Measurements from ENCODE around the gene SCYGR8.

The SCYGR8 gene

GRCh38 chr2:227745594-227745993 lies at the start of gene SCYGR8:
TSS of gene SCYGR8 (plus strand) at chr2:227745894. CDS start at chr2:227745894, 0 bp downstream.
- TF ChIP-seq LEF1 (IDR thresholded peaks at IDR 0.05; ENCODE audit: borderline replicate concordance) (no peak), PKNOX1 (IDR thresholded peaks at IDR 0.05) (no peak), ELF4 (IDR thresholded peaks at IDR 0.05) (no peak), L3MBTL2 (conservative IDR thresholded peaks at IDR 0.05) (no peak), SP1 (IDR thresholded peaks at IDR 0.05) (no peak), ARNT (IDR thresholded peaks at IDR 0.05) (no peak), ZNF384 (IDR thresholded peaks at IDR 0.05) (no peak), HDGF (IDR thresholded peaks at IDR 0.05; ENCODE audit: borderline replicate concordance) (no peak), TARDBP (IDR thresholded peaks at IDR 0.05) (no peak), FOXK2 (IDR thresholded peaks at IDR 0.05) (no peak), FOXM1 (IDR thresholded peaks at IDR 0.05; ENCODE audit: borderline replicate concordance) (no peak), NFRKB (IDR thresholded peaks at IDR 0.05) (no peak), SUZ12 (IDR thresholded peaks at IDR 0.05) (no peak), FOXA1 (IDR thresholded peaks at IDR 0.05) (no peak)
- ChIA-PET CTCF (interaction anchor here (0.6 kb wide), 1 partner anchor 261 kb away, joined by 4 read pairs; no protein-coding TSS in a partner anchor), POLR2A (no interaction called here)
- DNase-seq (ENCODE audit: extremely low spot score) = no peak

- no peak for DNase-seq (ENCODE audit: extremely low spot score)
- no peak for TF ChIP-seq ZNF384 (IDR thresholded peaks at IDR 0.05)
- no peak for TF ChIP-seq FOXA1 (IDR thresholded peaks at IDR 0.05)
- no peak for TF ChIP-seq L3MBTL2 (conservative IDR thresholded peaks at IDR 0.05)
- TF ChIP-seq SP1 (IDR thresholded peaks at IDR 0.05) = no peak
- TF ChIP-seq FOXM1 (IDR thresholded peaks at IDR 0.05; ENCODE audit: borderline replicate concordance) = no peak
- no peak for TF ChIP-seq BHLHE40 (IDR thresholded peaks at IDR 0.05; ENCODE audit: borderline replicate concordance)
- TF ChIP-seq SUZ12 (IDR thresholded peaks at IDR 0.05) = no peak
- no peak for TF ChIP-seq HDGF (IDR thresholded peaks at IDR 0.05; ENCODE audit: borderline replicate concordance)
- TF ChIP-seq NFRKB (IDR thresholded peaks at IDR 0.05) = no peak
- TF ChIP-seq LEF1 (IDR thresholded peaks at IDR 0.05; ENCODE audit: borderline replicate concordance) = no peak
- no peak for TF ChIP-seq CTBP1 (IDR thresholded peaks at IDR 0.05; ENCODE audit: borderline replicate concordance)
- TF ChIP-seq ELF4 (IDR thresholded peaks at IDR 0.05) = no peak
- CTCF ChIA-PET = interaction anchor here (0.7 to 1.0 kb wide), 3 partner anchors 39 to 67 kb away, joined by 3 read pairs; no protein-coding TSS in a partner anchor
- POLR2A ChIA-PET = no interaction called here
Observed at GRCh38 chr2:227696990-227697679, 48.6 kb upstream of the SCYGR8 start.

- no peak for DNase-seq (ENCODE audit: extremely low spot score)
- POLR2A ChIA-PET = no interaction called here
- no peak for TF ChIP-seq HDGF (IDR thresholded peaks at IDR 0.05; ENCODE audit: borderline replicate concordance)
- TF ChIP-seq TARDBP (IDR thresholded peaks at IDR 0.05) = no peak
- CTCF ChIA-PET = no interaction called here
Observed at GRCh38 chr2:227701556-227701955, 44.1 kb upstream of the SCYGR8 start.

GRCh38 chr2:227703280-227703732 lies 42.4 kb upstream of the SCYGR8 start:
- ChIA-PET POLR2A (no interaction called here), CTCF (interaction anchor here (0.6 kb wide), 2 partner anchors 22 to 45 kb away, joined by 3 to 6 read pairs; no protein-coding TSS in a partner anchor)
- no peak for TF ChIP-seq CTBP1 (IDR thresholded peaks at IDR 0.05; ENCODE audit: borderline replicate concordance)
- TF ChIP-seq HDGF (IDR thresholded peaks at IDR 0.05; ENCODE audit: borderline replicate concordance) = no peak
- TF ChIP-seq ZNF384 (IDR thresholded peaks at IDR 0.05) = no peak
- TF ChIP-seq FOXK2 (IDR thresholded peaks at IDR 0.05) = no peak
- no peak for TF ChIP-seq FOXM1 (IDR thresholded peaks at IDR 0.05; ENCODE audit: borderline replicate concordance)
- no peak for TF ChIP-seq LEF1 (IDR thresholded peaks at IDR 0.05; ENCODE audit: borderline replicate concordance)
- TF ChIP-seq PKNOX1 (IDR thresholded peaks at IDR 0.05) = no peak
- no peak for TF ChIP-seq FOXA1 (IDR thresholded peaks at IDR 0.05)
- DNase-seq (ENCODE audit: extremely low spot score) = no peak

- ChIA-PET POLR2A (no interaction called here), CTCF (no interaction called here)
- DNase-seq (ENCODE audit: extremely low spot score) = no peak
- TF ChIP-seq SP1 (IDR thresholded peaks at IDR 0.05) = no peak
- TF ChIP-seq L3MBTL2 (conservative IDR thresholded peaks at IDR 0.05) = no peak
- TF ChIP-seq BHLHE40 (IDR thresholded peaks at IDR 0.05; ENCODE audit: borderline replicate concordance) = no peak
- TF ChIP-seq LEF1 (IDR thresholded peaks at IDR 0.05; ENCODE audit: borderline replicate concordance) = no peak
- no peak for TF ChIP-seq FOXM1 (IDR thresholded peaks at IDR 0.05; ENCODE audit: borderline replicate concordance)
Observed at GRCh38 chr2:227703961-227704360, 41.7 kb upstream of the SCYGR8 start.

- TF ChIP-seq L3MBTL2 (conservative IDR thresholded peaks at IDR 0.05) (no peak), FOXA1 (IDR thresholded peaks at IDR 0.05) (no peak), CTBP1 (IDR thresholded peaks at IDR 0.05; ENCODE audit: borderline replicate concordance) (no peak), PKNOX1 (IDR thresholded peaks at IDR 0.05) (no peak)
- DNase-seq (ENCODE audit: extremely low spot score) = no peak
- POLR2A ChIA-PET = no interaction called here
- CTCF ChIA-PET = no interaction called here
Observed at GRCh38 chr2:227706859-227707258, 38.8 kb upstream of the SCYGR8 start.

- TF ChIP-seq ARNT (IDR thresholded peaks at IDR 0.05) = no peak
- TF ChIP-seq NFRKB (IDR thresholded peaks at IDR 0.05) = no peak
- ChIA-PET CTCF (no interaction called here), POLR2A (no interaction called here)
- no peak for DNase-seq (ENCODE audit: extremely low spot score)
Observed at GRCh38 chr2:227707390-227707789, 38.3 kb upstream of the SCYGR8 start.
